SK-N-SH (cell line): Measurements from ENCODE around the gene CES5A.

Experiments used
- CTCF ChIP-seq: fragments of 200-600 bp; sonication (generic); IDR thresholded peaks from 2 replicates; pipeline ENCODE4 v1.6.1; 2017; ENCODE audit warnings: antibody characterized with exemption, mild to moderate bottlenecking, moderate library complexity
- EP300 ChIP-seq, 2 experiments: IDR thresholded peaks; 2 replicates each; pipeline versions ENCODE4 v1.4.0 to v1.6.1; 2012; ENCODE audit warnings: borderline replicate concordance in 1 of 2, low read depth in 1 of 2, low read length in 1 of 2
- PBX3 ChIP-seq: IDR thresholded peaks from 2 replicates; pipeline ENCODE4; 2012

GRCh38 chr16:55913716-55914115 lies 38.5 kb upstream of the CES5A start:
- TF ChIP-seq EP300 (IDR thresholded peaks at IDR 0.05; ENCODE audit: borderline replicate concordance in 1 of 2, low read depth in 1 of 2, low read length in 1 of 2): no peak
- no peak for TF ChIP-seq CTCF
- no peak for TF ChIP-seq PBX3
